GM12878 (cell line): Measurements from ENCODE around the gene OLFML2A. TPM values are rescaled to one million over a fixed set of nuclear protein-coding genes. Genes with fewer than 3 reads are reported as not detected.

Source experiments
- ATAC-seq: fragments of 200-7000 bp; cut with Tn5 transposase; 3 replicates; pipeline ENCODE4 v1.9.1; 2020; ENCODE audit warnings: mild to moderate bottlenecking, moderate library complexity
- BruUV-seq: library from RNA; stranded (reverse); fragments of 400-500 nt; replicated peaks from 2 replicates; lab custom pipeline; 2021; lab: Mats Ljungman, UMichigan
- CTCF ChIA-PET: fragments of 300-600 bp; sonication (Branson Sonifier 250); formaldehyde crosslinking; extraction: SDS; loops from one replicate; lab custom pipeline; 2021; ENCODE audit warnings: inconsistent platforms; lab: Yijun Ruan, JAX
- POLR2A ChIA-PET: fragments of 350-600 bp; formaldehyde crosslinking; extraction: SDS; loops from one replicate; lab custom pipeline; 2021; ENCODE audit warnings: inconsistent platforms; lab: Charles Lee
- RAD21 ChIA-PET: fragments of 300-600 bp; sonication (Branson Sonifier 250); formaldehyde crosslinking; loops from one replicate; lab custom pipeline; 2023; ENCODE audit warnings: antibody characterized with exemption; ENCODE audit not compliant: unreplicated experiment; lab: Charles Lee
- SMC1A ChIA-PET: fragments of 300-600 bp; sonication (Branson Sonifier 250); formaldehyde crosslinking; loops from one replicate; lab custom pipeline; 2023; ENCODE audit not compliant: unreplicated experiment, uncharacterized antibody; lab: Charles Lee
- DNase-seq: peaks from one replicate; pipeline ENCODE4 v3.0.0-alpha.2; 2011; ENCODE audit warnings: low read depth, low spot score
- FAIRE-seq: peaks from 3 replicates; lab custom pipeline; 2011; peaks lifted over from hg19 to GRCh38; lab: Jason Lieb, UNC
- H2AFZ ChIP-seq: 2 replicates; pipeline ENCODE4 v1.6.0; 2011; ENCODE audit warnings: low read depth, low read length, control low read depth; ENCODE audit not compliant: control insufficient read depth
- H3K27ac ChIP-seq: 2 replicates; pipeline ENCODE4 v1.5.1; 2011; ENCODE audit warnings: control low read depth; ENCODE audit not compliant: control insufficient read depth, insufficient read depth
- H3K27me3 ChIP-seq, 2 experiments: replicated peaks in 1 of 2; 2 replicates each; pipeline versions ENCODE4 v1.6.0 to v1.6.1; 2011; ENCODE audit warnings: low read length in 1 of 2; ENCODE audit not compliant: control insufficient read depth in 2 of 2, insufficient read depth in 2 of 2
- H3K36me3 ChIP-seq, 2 experiments: 2 replicates each; pipeline ENCODE4 v1.5.1; 2011; ENCODE audit warnings: low read length in 1 of 2; ENCODE audit not compliant: control insufficient read depth in 2 of 2, insufficient read depth in 2 of 2
- H3K4me1 ChIP-seq: 2 replicates; pipeline ENCODE4 v1.6.1; 2011; ENCODE audit warnings: mild to moderate bottlenecking, low read length, moderate library complexity, mixed read lengths; ENCODE audit not compliant: control insufficient read depth, insufficient read depth
- H3K4me2 ChIP-seq: 2 replicates; pipeline ENCODE4 v1.6.0; 2011; ENCODE audit warnings: control low read depth; ENCODE audit not compliant: control insufficient read depth, insufficient read depth
- H3K4me3 ChIP-seq: fragments of 200-600 bp; sonication (generic); 2 replicates; pipeline ENCODE4 v1.5.1; 2016
- H3K79me2 ChIP-seq: 2 replicates; pipeline ENCODE4 v1.6.0; 2011; ENCODE audit warnings: low read length; ENCODE audit not compliant: control insufficient read depth, insufficient read depth
- H3K9ac ChIP-seq: 2 replicates; pipeline ENCODE4 v1.8.0; 2011; ENCODE audit warnings: low read length, control low read depth, mixed read lengths; ENCODE audit not compliant: control insufficient read depth, insufficient read depth
- H3K9me3 ChIP-seq: replicated peaks from 3 replicates; pipeline ENCODE4 v1.5.1; 2011; ENCODE audit warnings: mild to moderate bottlenecking, low read length; ENCODE audit not compliant: control insufficient read depth, insufficient read depth
- H4K20me1 ChIP-seq: 2 replicates; pipeline ENCODE4 v1.6.0; 2011; ENCODE audit not compliant: control insufficient read depth, insufficient read depth
- HCFC1 ChIP-seq: fragments of 150-350 bp; IDR thresholded peaks from 2 replicates; pipeline ENCODE4 v1.6.1; 2014; ENCODE audit warnings: low read length
- IKZF2 ChIP-seq, 2 experiments: fragments of 450-650 bp; IDR thresholded peaks; 2 replicates each; pipeline ENCODE4 v1.6.1; 2017; ENCODE audit warnings: mild to moderate bottlenecking in 2 of 2, moderate library complexity in 2 of 2
- IRF5 ChIP-seq: fragments of 450-650 bp; IDR thresholded peaks from 2 replicates; pipeline ENCODE4 v1.6.1; 2017; ENCODE audit warnings: borderline replicate concordance
- KLF5 ChIP-seq: fragments of 450-650 bp; IDR thresholded peaks from 2 replicates; pipeline ENCODE4 v1.6.1; 2014; ENCODE audit warnings: mild to moderate bottlenecking; ENCODE audit not compliant: partially characterized antibody
- MEF2A ChIP-seq: IDR thresholded peaks from 2 replicates; pipeline ENCODE4 v1.6.1; 2011; ENCODE audit warnings: low read depth, mild to moderate bottlenecking, low read length, moderate library complexity; ENCODE audit not compliant: insufficient read depth
- PKNOX1 ChIP-seq: fragments of 450-650 bp; IDR thresholded peaks from 2 replicates; pipeline ENCODE4 v1.6.1; 2016; ENCODE audit warnings: mild to moderate bottlenecking
- TCF3 ChIP-seq: IDR thresholded peaks from 2 replicates; pipeline ENCODE4 v1.6.1; 2012; ENCODE audit warnings: low read depth, mild to moderate bottlenecking, low read length, borderline replicate concordance; ENCODE audit not compliant: insufficient read depth
- USF1 ChIP-seq: IDR thresholded peaks from 2 replicates; pipeline ENCODE4 v1.6.1; 2011; ENCODE audit warnings: borderline replicate concordance, low read depth, mild to moderate bottlenecking, moderate library complexity, mixed read lengths, low read length; ENCODE audit not compliant: insufficient read depth; ENCODE audit errors: extremely low read length
- YBX1 ChIP-seq: fragments of 450-650 bp; IDR thresholded peaks from 2 replicates; pipeline ENCODE4 v1.6.1; 2016; ENCODE audit warnings: antibody characterized with exemption
- YY1 ChIP-seq: IDR thresholded peaks from 2 replicates; pipeline ENCODE4 v1.6.1; 2011; ENCODE audit warnings: low read depth, mild to moderate bottlenecking, low read length
- ZNF384 ChIP-seq: IDR thresholded peaks from 2 replicates; pipeline ENCODE4 v1.6.1; 2012; ENCODE audit warnings: low read depth, mild to moderate bottlenecking, low read length, improper control_type of control experiment, borderline replicate concordance
- WGBS: methylation state at CpG from one replicate; pipeline ENCODE4 v1.1.6; 2016; ENCODE audit warnings: low lambda C conversion rate; ENCODE audit not compliant: insufficient replicate concordance, insufficient coverage; ENCODE audit errors: missing lambda C conversion rate; 5-methylcytosine and 5-hydroxymethylcytosine counted together
- in situ Hi-C: fragments of 300-500 bp; cut with MboI; formaldehyde crosslinking; loops from 9 replicates; pipeline ENCODE4 v1.14.3; 2018; ENCODE audit warnings: mixed read lengths
- intact Hi-C: fragments of 100-400 bp; cut with micrococcal nuclease; formaldehyde crosslinking; loops from one replicate; pipeline ENCODE4 v1.14.2; 2022; ENCODE audit not compliant: unreplicated experiment
- polyA plus RNA-seq, 11 experiments: library from polyadenylated mRNA; depleted of rRNA in 4 of 11; unstranded in 6 of 11; stranded (reverse) in 5 of 11; fragments of >200 nt; fragmentation: Nextera tagmentation in 4 of 11; fragmentation: Illumina TruSeq in 1 of 11; extraction: Ambion mirVana in 4 of 11; extraction: Trizol in 1 of 11; gene quantifications; 1 replicate in 1 of 11; 2 replicates in 10 of 11; pipeline versions ENCODE4 v1.2.1 to v1.2.3, GENCODE V29; 2011 to 2016; ENCODE audit warnings: inconsistent platforms in 2 of 11, missing spikeins in 2 of 11, low read depth in 1 of 11
- total RNA-seq, 4 experiments: library from RNA; depleted of rRNA in 3 of 4; stranded (reverse); fragments of >200 nt in 3 of 4; fragmentation: Illumina TruSeq in 1 of 4; extraction: Trizol in 1 of 4; gene quantifications; 2 replicates each; pipeline versions ENCODE4 v1.2.1 to v1.2.3, GENCODE V29; 2013 to 2021

The OLFML2A gene
- total and polyA plus RNA-seq, 10 of the 15 experiments (the other 5 are each of a cell fraction or from before 2014, with no cell fraction given), result 0.02 to 0.13 (median 0.10) TPM; not detected in 4

GRCh38 chr9:124790301-124790700 is 13.4 kb downstream of the OLFML2A start:
- no peaks in the 10 kb centered on the region for H3K79me2 ChIP-seq
- no peak for ATAC-seq
- no peak overlapping the region for H3K27ac ChIP-seq
- SMC1A ChIA-PET, result no interaction called here
- H3K9ac ChIP-seq, result no peak overlapping the region
- no TSS peak for BruUV-seq
- POLR2A ChIA-PET, result interaction anchor here (0.6 kb wide), 1 partner anchor 436 kb away, joined by 4 read pairs; no protein-coding TSS in a partner anchor
- intact Hi-C loops (no loop called here), in situ Hi-C loops (no loop called here)
- H2AFZ ChIP-seq, result no peak overlapping the region
- no peak overlapping the region for H3K4me2 ChIP-seq
- H4K20me1 ChIP-seq, result no peaks in the 10 kb centered on the region
- no peaks in the 10 kb centered on the region for H3K4me1 ChIP-seq
- CTCF ChIA-PET, result interaction anchor here (2.8 kb wide), 1 partner anchor 16 kb away, joined by 7 read pairs; no protein-coding TSS in a partner anchor
- FAIRE-seq, result no peak
- H3K36me3 ChIP-seq, result no peaks in the 10 kb centered on the region
- no peaks in the 10 kb centered on the region for H3K9me3 ChIP-seq
- no peak for TF ChIP-seq ZNF384
- H3K4me3 ChIP-seq, result no peak overlapping the region
- no peak for DNase-seq
- RAD21 ChIA-PET, result no interaction called here
- H3K27me3 ChIP-seq, result no peaks in the 10 kb centered on the region; a peak in 1 of 4 replicates
- WGBS, result 45% methylated on average over 8 of the region's 8 CpGs

DNA sequence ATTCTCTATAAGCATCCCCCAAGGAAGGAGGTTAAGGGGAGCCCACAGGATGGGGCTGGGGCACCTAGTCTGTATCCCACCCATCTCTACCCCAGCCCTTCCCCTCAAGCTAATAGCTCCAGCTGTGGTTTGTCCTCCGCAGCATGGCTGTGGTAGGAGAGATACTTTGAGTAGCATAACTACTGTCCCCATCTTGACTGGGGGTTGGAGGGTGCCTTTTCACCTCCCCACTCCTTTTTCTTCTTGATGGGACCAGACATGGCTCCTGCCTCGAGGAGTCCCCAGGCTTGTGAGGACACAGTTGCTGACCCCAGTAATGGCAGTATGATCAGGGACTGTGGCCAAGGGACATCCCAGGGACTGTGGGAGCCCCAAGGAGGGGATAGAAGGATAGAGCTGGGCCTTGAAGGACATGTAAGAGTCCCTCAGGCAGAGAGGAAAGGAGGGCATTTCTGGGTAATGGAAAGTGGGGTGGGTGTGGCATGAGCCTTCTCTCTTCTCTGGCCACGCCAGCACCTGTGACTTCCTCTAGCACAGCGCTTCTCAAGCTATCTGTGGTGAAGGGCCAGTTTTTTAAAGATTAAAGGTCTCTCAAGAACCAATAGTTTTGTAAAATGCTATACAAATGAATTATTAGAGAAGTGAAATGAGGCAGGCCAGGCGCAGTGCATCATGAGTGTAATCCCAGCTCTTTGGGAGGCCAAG is 14.0 kb downstream of the OLFML2A start:
- no peak overlapping the region for H3K9ac ChIP-seq
- H4K20me1 ChIP-seq, result no peaks in the 10 kb centered on the region
- ChIA-PET RAD21 (no interaction called here), CTCF (interaction anchor here (1.2 to 2.8 kb wide), 2 partner anchors 17 to 102 kb away, joined by 3 to 7 read pairs; no protein-coding TSS in a partner anchor), SMC1A (no interaction called here), POLR2A (interaction anchor here (0.7 kb wide), 1 partner anchor 9 kb away, joined by 3 read pairs; no protein-coding TSS in a partner anchor)
- intact Hi-C loops, result no loop called here
- WGBS, result 46% methylated on average over 5 of the region's 5 CpGs
- H2AFZ ChIP-seq, result no peak overlapping the region
- BruUV-seq, result no TSS peak
- no peak overlapping the region for H3K27ac ChIP-seq
- no peak; the same call in 2 of the 3 replicates for ATAC-seq
- no peaks in the 10 kb centered on the region for H3K4me1 ChIP-seq
- H3K36me3 ChIP-seq, result no peaks in the 10 kb centered on the region
- no peaks in the 10 kb centered on the region for H3K79me2 ChIP-seq
- H3K4me3 ChIP-seq, result no peak overlapping the region
- H3K27me3 ChIP-seq, result no peaks in the 10 kb centered on the region; a peak in 1 of 4 replicates
- no peak for FAIRE-seq
- in situ Hi-C loops, result no loop called here
- no peak overlapping the region for H3K4me2 ChIP-seq
- DNase-seq, result no peak
- H3K9me3 ChIP-seq, result no peaks in the 10 kb centered on the region
- TF ChIP-seq TCF3 (no peak), KLF5 (no peak), YBX1 (no peak), MEF2A (no peak), PKNOX1 (no peak), YY1 (no peak), IRF5 (no peak), IKZF2 (IDR thresholded peaks at IDR 0.05) (no peak), HCFC1 (no peak), USF1 (no peak)
